ENCODE measurements around the gene MTA2.
"Not testable (repeated sequence)": the region's sequence is repeated elsewhere in the genome, so short reads cannot be mapped to it uniquely, and the experiment has no call there.

Gene MTA2

GRCh38 chr11:62601372-62602140 is at the start of gene MTA2:
Gene MTA2, minus strand, starts transcription at chr11:62601865. Its CDS starts 415 bp downstream, at chr11:62601450.
- H3K27ac ChIP-seq (ENCODE audit: low read depth in 2 of 2, low read length in 2 of 2): peak within 1 kb of the TSS; percentile 96
- no peaks in the 10 kb centered on the region for H3K27me3 ChIP-seq (ENCODE audit: control insufficient read depth in 2 of 2, insufficient read depth in 2 of 2, low read length in 2 of 2)
- no peaks in the 10 kb centered on the region for H3K9me3 ChIP-seq (ENCODE audit: control insufficient read depth in 2 of 2, low read length in 2 of 2)
- peak within 1 kb of the TSS; percentile 90 to 94 for H3K4me3 ChIP-seq (ENCODE audit: low read length in 2 of 2)
- H3K4me1 ChIP-seq (ENCODE audit: control insufficient read depth in 2 of 2, insufficient read depth in 2 of 2, low read length in 2 of 2): peaks cover 25 to 27% of the 10 kb centered on the region in 2 donors
- H3K9ac ChIP-seq (ENCODE audit: low read depth in 1 of 2, low read length in 2 of 2): peak within 1 kb of the TSS; percentile 95
- H3K36me3 ChIP-seq (ENCODE audit: control insufficient read depth in 2 of 2, insufficient read depth in 2 of 2, low read length in 2 of 2): peaks cover 23 to 31% of the 10 kb centered on the region in 2 donors

- Histone ChIP-seq H3K36me3 (ENCODE audit: control insufficient read depth in 2 of 2, insufficient read depth in 2 of 2, low read length in 2 of 2) (peaks cover 8 to 22% of the 10 kb centered on the region in 2 donors), H3K4me1 (ENCODE audit: control insufficient read depth in 2 of 2, insufficient read depth in 2 of 2, low read length in 2 of 2) (peaks cover 20 to 22% of the 10 kb centered on the region in 2 donors)
- H3K9ac ChIP-seq (ENCODE audit: low read depth in 1 of 2, low read length in 2 of 2); H3K27me3 ChIP-seq (ENCODE audit: control insufficient read depth in 2 of 2, insufficient read depth in 2 of 2, low read length in 2 of 2); H3K27ac ChIP-seq (ENCODE audit: low read depth in 2 of 2, low read length in 2 of 2); H3K9me3 ChIP-seq (ENCODE audit: control insufficient read depth in 2 of 2, low read length in 2 of 2); H3K4me3 ChIP-seq (ENCODE audit: low read length in 2 of 2): not testable (repeated sequence)
Measured at GRCh38 chr11:62650283-62650682, 48.6 kb upstream of the MTA2 start.

- Histone ChIP-seq H3K36me3 (ENCODE audit: control insufficient read depth in 2 of 2, insufficient read depth in 2 of 2, low read length in 2 of 2) (peaks cover 8 to 23% of the 10 kb centered on the region in 2 donors), H3K27ac (ENCODE audit: low read depth in 2 of 2, low read length in 2 of 2) (no peak overlapping the region), H3K4me3 (ENCODE audit: low read length in 2 of 2) (no peak overlapping the region), H3K27me3 (ENCODE audit: control insufficient read depth in 2 of 2, insufficient read depth in 2 of 2, low read length in 2 of 2) (no peaks in the 10 kb centered on the region), H3K9ac (ENCODE audit: low read depth in 1 of 2, low read length in 2 of 2) (no peak overlapping the region), H3K9me3 (ENCODE audit: control insufficient read depth in 2 of 2, low read length in 2 of 2) (no peaks in the 10 kb centered on the region), H3K4me1 (ENCODE audit: control insufficient read depth in 2 of 2, insufficient read depth in 2 of 2, low read length in 2 of 2) (peaks cover 23 to 27% of the 10 kb centered on the region in 2 donors)
Measured at GRCh38 chr11:62649486-62649885, 47.8 kb upstream of the MTA2 start.

GRCh38 chr11:62648967-62649364 is 47.3 kb upstream of the MTA2 start:
- no peak overlapping the region for H3K9ac ChIP-seq (ENCODE audit: low read depth in 1 of 2, low read length in 2 of 2)
- no peaks in the 10 kb centered on the region for H3K27me3 ChIP-seq (ENCODE audit: control insufficient read depth in 2 of 2, insufficient read depth in 2 of 2, low read length in 2 of 2)
- H3K4me1 ChIP-seq (ENCODE audit: control insufficient read depth in 2 of 2, insufficient read depth in 2 of 2, low read length in 2 of 2): peaks cover 23 to 27% of the 10 kb centered on the region in 2 donors
- H3K4me3 ChIP-seq (ENCODE audit: low read length in 2 of 2): no peak overlapping the region
- no peak overlapping the region for H3K27ac ChIP-seq (ENCODE audit: low read depth in 2 of 2, low read length in 2 of 2)
- no peaks in the 10 kb centered on the region for H3K9me3 ChIP-seq (ENCODE audit: control insufficient read depth in 2 of 2, low read length in 2 of 2)
- H3K36me3 ChIP-seq (ENCODE audit: control insufficient read depth in 2 of 2, insufficient read depth in 2 of 2, low read length in 2 of 2): peaks cover 8 to 25% of the 10 kb centered on the region in 2 donors

GRCh38 chr11:62648185-62648966 is 46.7 kb upstream of the MTA2 start:
- peaks cover 23 to 27% of the 10 kb centered on the region in 2 donors for H3K4me1 ChIP-seq (ENCODE audit: control insufficient read depth in 2 of 2, insufficient read depth in 2 of 2, low read length in 2 of 2)
- no peaks in the 10 kb centered on the region for H3K27me3 ChIP-seq (ENCODE audit: control insufficient read depth in 2 of 2, insufficient read depth in 2 of 2, low read length in 2 of 2)
- H3K9me3 ChIP-seq (ENCODE audit: control insufficient read depth in 2 of 2, low read length in 2 of 2): no peaks in the 10 kb centered on the region
- H3K9ac ChIP-seq (ENCODE audit: low read depth in 1 of 2, low read length in 2 of 2): no peak overlapping the region
- peaks cover 8 to 25% of the 10 kb centered on the region in 2 donors for H3K36me3 ChIP-seq (ENCODE audit: control insufficient read depth in 2 of 2, insufficient read depth in 2 of 2, low read length in 2 of 2)
- no peak overlapping the region for H3K4me3 ChIP-seq (ENCODE audit: low read length in 2 of 2)
- H3K27ac ChIP-seq (ENCODE audit: low read depth in 2 of 2, low read length in 2 of 2): no peak overlapping the region

GRCh38 chr11:62647609-62648005 is 45.9 kb upstream of the MTA2 start:
- peaks cover 22 to 26% of the 10 kb centered on the region in 2 donors for H3K4me1 ChIP-seq (ENCODE audit: control insufficient read depth in 2 of 2, insufficient read depth in 2 of 2, low read length in 2 of 2)
- H3K9me3 ChIP-seq (ENCODE audit: control insufficient read depth in 2 of 2, low read length in 2 of 2): no peaks in the 10 kb centered on the region
- H3K36me3 ChIP-seq (ENCODE audit: control insufficient read depth in 2 of 2, insufficient read depth in 2 of 2, low read length in 2 of 2): peaks cover 11 to 30% of the 10 kb centered on the region in 2 donors
- H3K27ac ChIP-seq (ENCODE audit: low read depth in 2 of 2, low read length in 2 of 2): no peak overlapping the region
- no peaks in the 10 kb centered on the region for H3K27me3 ChIP-seq (ENCODE audit: control insufficient read depth in 2 of 2, insufficient read depth in 2 of 2, low read length in 2 of 2)
- no peak overlapping the region for H3K4me3 ChIP-seq (ENCODE audit: low read length in 2 of 2)
- H3K9ac ChIP-seq (ENCODE audit: low read depth in 1 of 2, low read length in 2 of 2): no peak overlapping the region

GRCh38 chr11:62646825-62647608 is 45.4 kb upstream of the MTA2 start:
- Histone ChIP-seq H3K9ac (ENCODE audit: low read depth in 1 of 2, low read length in 2 of 2) (no peak overlapping the region), H3K27ac (ENCODE audit: low read depth in 2 of 2, low read length in 2 of 2) (no peak overlapping the region), H3K4me3 (ENCODE audit: low read length in 2 of 2) (peak overlapping the region; percentile 1 to 6), H3K4me1 (ENCODE audit: control insufficient read depth in 2 of 2, insufficient read depth in 2 of 2, low read length in 2 of 2) (peaks cover 16 to 20% of the 10 kb centered on the region in 2 donors), H3K9me3 (ENCODE audit: control insufficient read depth in 2 of 2, low read length in 2 of 2) (no peaks in the 10 kb centered on the region), H3K36me3 (ENCODE audit: control insufficient read depth in 2 of 2, insufficient read depth in 2 of 2, low read length in 2 of 2) (peaks cover 12 to 30% of the 10 kb centered on the region in 2 donors), H3K27me3 (ENCODE audit: control insufficient read depth in 2 of 2, insufficient read depth in 2 of 2, low read length in 2 of 2) (no peaks in the 10 kb centered on the region)

GRCh38 chr11:62645946-62646824 is 44.5 kb upstream of the MTA2 start, which contains the start of gene GANAB:
Gene GANAB, minus strand, starts transcription at chr11:62646613. Its CDS starts 14 bp downstream, at chr11:62646599.
- peak within 1 kb of the TSS; percentile 70 to 91 for H3K27ac ChIP-seq (ENCODE audit: low read depth in 2 of 2, low read length in 2 of 2)
- peak within 1 kb of the TSS; percentile 72 to 94 for H3K4me3 ChIP-seq (ENCODE audit: low read length in 2 of 2)
- H3K9me3 ChIP-seq (ENCODE audit: control insufficient read depth in 2 of 2, low read length in 2 of 2): no peaks in the 10 kb centered on the region
- no peaks in the 10 kb centered on the region for H3K27me3 ChIP-seq (ENCODE audit: control insufficient read depth in 2 of 2, insufficient read depth in 2 of 2, low read length in 2 of 2)
- peaks cover 12 to 30% of the 10 kb centered on the region in 2 donors for H3K36me3 ChIP-seq (ENCODE audit: control insufficient read depth in 2 of 2, insufficient read depth in 2 of 2, low read length in 2 of 2)
- peak within 1 kb of the TSS; percentile 84 to 85 for H3K9ac ChIP-seq (ENCODE audit: low read depth in 1 of 2, low read length in 2 of 2)
- H3K4me1 ChIP-seq (ENCODE audit: control insufficient read depth in 2 of 2, insufficient read depth in 2 of 2, low read length in 2 of 2): peaks cover 11 to 16% of the 10 kb centered on the region in 2 donors

- peak overlapping the region; percentile 84 to 85 for H3K9ac ChIP-seq (ENCODE audit: low read depth in 1 of 2, low read length in 2 of 2)
- peak overlapping the region; percentile 70 to 91 for H3K27ac ChIP-seq (ENCODE audit: low read depth in 2 of 2, low read length in 2 of 2)
- H3K27me3 ChIP-seq (ENCODE audit: control insufficient read depth in 2 of 2, insufficient read depth in 2 of 2, low read length in 2 of 2): no peaks in the 10 kb centered on the region
- peaks cover 11 to 16% of the 10 kb centered on the region in 2 donors for H3K4me1 ChIP-seq (ENCODE audit: control insufficient read depth in 2 of 2, insufficient read depth in 2 of 2, low read length in 2 of 2)
- no peaks in the 10 kb centered on the region for H3K9me3 ChIP-seq (ENCODE audit: control insufficient read depth in 2 of 2, low read length in 2 of 2)
- peak overlapping the region; percentile 72 to 94 for H3K4me3 ChIP-seq (ENCODE audit: low read length in 2 of 2)
- H3K36me3 ChIP-seq (ENCODE audit: control insufficient read depth in 2 of 2, insufficient read depth in 2 of 2, low read length in 2 of 2): peaks cover 12 to 30% of the 10 kb centered on the region in 2 donors
Measured at GRCh38 chr11:62645671-62645945, 43.9 kb upstream of the MTA2 start.

All from mucosa of rectum (tissue), 2 donors.